Mammary epithelial cell (primary cell): ENCODE data around the gene SLC9A9.
"Not testable (repeated sequence)": the region's sequence is repeated elsewhere in the genome, so short reads cannot be mapped to it uniquely, and the experiment has no call there.

ENCODE experiments used
- CTCF ChIP-seq, 2 donors: IDR thresholded peaks in 1 of 2; conservative IDR thresholded peaks in 1 of 2; 2 replicates each; pipeline ENCODE4 v1.5.1; 2011 to 2012; ENCODE audit warnings: inconsistent platforms in 2 of 2, low read length in 2 of 2, mild to moderate bottlenecking in 2 of 2, control low read depth in 1 of 2, low read depth in 1 of 2; ENCODE audit not compliant: insufficient read depth in 1 of 2; ENCODE audit errors: extremely low read depth in 1 of 2
- EZH2 ChIP-seq: IDR thresholded peaks from 2 replicates; pipeline ENCODE4 v1.6.1; 2012; ENCODE audit warnings: low read length, inconsistent platforms, borderline replicate concordance

DNA sequence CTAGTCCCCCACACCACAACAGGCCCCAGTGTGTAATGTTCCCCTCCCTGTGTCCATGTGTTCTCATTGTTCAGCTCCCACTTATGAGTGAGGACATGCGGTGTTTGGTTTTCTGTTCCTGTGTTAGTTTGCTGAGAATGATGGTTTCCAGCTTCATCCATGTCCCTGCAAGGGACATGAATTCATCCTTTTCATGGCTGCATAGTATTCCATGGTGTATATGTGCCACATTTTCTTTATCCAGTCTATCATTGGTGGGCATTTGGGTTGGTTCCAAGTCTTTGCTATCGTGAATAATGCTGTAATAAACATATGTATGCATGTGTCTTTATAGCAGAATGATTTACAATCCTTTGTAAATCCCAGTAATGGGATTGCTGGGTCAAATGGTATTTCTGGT, 152.9 kb downstream of the SLC9A9 start:
- not testable (repeated sequence) for TF ChIP-seq CTCF (conservative IDR thresholded peaks at IDR 0.05 in 1 of 2, IDR thresholded peaks at IDR 0.05 in 1 of 2; ENCODE audit: extremely low read depth in 1 of 2, insufficient read depth in 1 of 2, low read depth in 1 of 2, low read length in 2 of 2); EZH2
